Suprapubic skin (tissue), 4 donors: Measurements from ENCODE around the gene TRIM71. TPM values are rescaled to one million over a fixed set of nuclear protein-coding genes. Genes with fewer than 3 reads are reported as not detected.
"Not testable (repeated sequence)": the region's sequence is repeated elsewhere in the genome, so short reads cannot be mapped to it uniquely, and the experiment has no call there.

Experiments used
- DNase-seq, 2 donors: peaks; one replicate each; pipeline ENCODE4 v3.0.0-alpha.2; 2019; ENCODE audit warnings: low spot score in 2 of 2
- H3K27ac ChIP-seq: fragments of 200-600 bp; sonication (generic); one replicate; pipeline ENCODE4 v1.5.1; 2019
- H3K27me3 ChIP-seq: fragments of 200-600 bp; sonication (generic); one replicate; pipeline ENCODE4 v1.5.1; 2019
- H3K36me3 ChIP-seq: fragments of 200-600 bp; sonication (generic); one replicate; pipeline ENCODE4 v1.5.1; 2019
- H3K4me1 ChIP-seq: fragments of 200-600 bp; sonication (generic); one replicate; pipeline ENCODE4 v1.5.1; 2019
- H3K4me3 ChIP-seq: fragments of 200-600 bp; sonication (generic); one replicate; pipeline ENCODE4 v1.5.1; 2019; ENCODE audit warnings: mild to moderate bottlenecking
- H3K9me3 ChIP-seq: fragments of 200-600 bp; sonication (generic); one replicate; pipeline ENCODE4 v1.5.1; 2019
- CTCF ChIP-seq, 2 donors: fragments of 200-600 bp in 1 of 2; fragments of 450-650 bp in 1 of 2; sonication (generic) in 1 of 2; IDR thresholded peaks; one replicate each; pipeline ENCODE4 v1.5.1; 2016 to 2019; ENCODE audit warnings: antibody characterized with exemption in 2 of 2, mild to moderate bottlenecking in 1 of 2, moderate library complexity in 1 of 2
- EP300 ChIP-seq: sonication (generic); formaldehyde crosslinking; IDR thresholded peaks from one replicate; pipeline ENCODE4 v1.6.1; 2017; ENCODE audit warnings: antibody characterized with exemption
- POLR2A ChIP-seq, 2 donors: fragments of 450-650 bp; IDR thresholded peaks; one replicate each; pipeline ENCODE4 v1.6.1; 2017; ENCODE audit warnings: antibody characterized with exemption in 2 of 2, mild to moderate bottlenecking in 2 of 2, moderate library complexity in 2 of 2
- POLR2AphosphoS5 ChIP-seq, 3 donors: sonication (generic); formaldehyde crosslinking; IDR thresholded peaks; one replicate each; pipeline ENCODE4 v1.6.1; 2017; ENCODE audit warnings: antibody characterized with exemption in 3 of 3
- WGBS: methylation state at CpG from one replicate; pipeline ENCODE4 v1.1.5; 2018; 5-methylcytosine and 5-hydroxymethylcytosine counted together
- total RNA-seq, 4 donors: library from RNA; depleted of rRNA; stranded (reverse); fragments of >200 nt; gene quantifications; one replicate each; pipeline ENCODE4 v1.1.0, GENCODE V29; 2016

Gene TRIM71
- total RNA-seq, 4 donors from 2014 or later: not detected

GRCh38 chr3:32940726-32941125 lies 122.9 kb downstream of the TRIM71 start:
- WGBS: 91% methylated on average over 16 of the region's 16 CpGs
- TF ChIP-seq POLR2A (IDR thresholded peaks at IDR 0.05): no peak
- TF ChIP-seq EP300: no peak
- H3K4me3 ChIP-seq: no peak overlapping the region
- H3K36me3 ChIP-seq: no peaks in the 10 kb centered on the region
- no peak overlapping the region for H3K27ac ChIP-seq
- DNase-seq: no peak
- no peaks in the 10 kb centered on the region for H3K4me1 ChIP-seq
- H3K27me3 ChIP-seq: no peaks in the 10 kb centered on the region
- H3K9me3 ChIP-seq: no peaks in the 10 kb centered on the region

DNA sequence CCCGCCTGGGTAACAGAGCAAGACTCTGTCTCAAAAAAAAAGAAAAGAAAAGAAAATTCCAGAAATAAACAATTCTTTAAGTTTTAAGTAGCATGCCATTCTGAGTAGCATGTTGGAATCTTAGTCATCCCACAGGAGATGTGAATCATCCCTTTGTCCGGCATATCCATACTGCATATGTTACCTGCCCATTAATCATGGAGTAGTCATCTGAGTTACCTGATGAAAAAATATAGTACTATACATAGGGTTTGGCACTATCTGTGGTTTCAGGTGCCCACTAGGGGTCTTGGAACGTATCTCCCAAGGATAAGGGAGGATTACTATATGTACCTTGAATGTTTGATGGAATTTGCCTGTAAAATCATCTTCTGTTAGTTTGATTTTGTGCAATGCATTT lies 127.3 kb downstream of the TRIM71 start:
- H3K27ac ChIP-seq: no peak overlapping the region
- no peak overlapping the region for H3K4me3 ChIP-seq
- no peaks in the 10 kb centered on the region for H3K27me3 ChIP-seq
- no peak for TF ChIP-seq CTCF (IDR thresholded peaks at IDR 0.05)
- TF ChIP-seq EP300: no peak
- TF ChIP-seq POLR2AphosphoS5 (IDR thresholded peaks at IDR 0.05): no peak
- TF ChIP-seq POLR2A (IDR thresholded peaks at IDR 0.05): no peak
- no peaks in the 10 kb centered on the region for H3K9me3 ChIP-seq
- H3K36me3 ChIP-seq: no peaks in the 10 kb centered on the region
- DNase-seq: no peak
- H3K4me1 ChIP-seq: no peaks in the 10 kb centered on the region
- 74% methylated on average over 3 of the region's 3 CpGs for WGBS

- H3K9me3 ChIP-seq, H3K4me3 ChIP-seq, H3K27me3 ChIP-seq, DNase-seq, H3K27ac ChIP-seq, H3K4me1 ChIP-seq, H3K36me3 ChIP-seq: not testable (repeated sequence)
- WGBS: 69% methylated on average over 12 of the region's 12 CpGs
Observed at GRCh38 chr3:32945598-32945997, 127.8 kb downstream of the TRIM71 start.

DNA sequence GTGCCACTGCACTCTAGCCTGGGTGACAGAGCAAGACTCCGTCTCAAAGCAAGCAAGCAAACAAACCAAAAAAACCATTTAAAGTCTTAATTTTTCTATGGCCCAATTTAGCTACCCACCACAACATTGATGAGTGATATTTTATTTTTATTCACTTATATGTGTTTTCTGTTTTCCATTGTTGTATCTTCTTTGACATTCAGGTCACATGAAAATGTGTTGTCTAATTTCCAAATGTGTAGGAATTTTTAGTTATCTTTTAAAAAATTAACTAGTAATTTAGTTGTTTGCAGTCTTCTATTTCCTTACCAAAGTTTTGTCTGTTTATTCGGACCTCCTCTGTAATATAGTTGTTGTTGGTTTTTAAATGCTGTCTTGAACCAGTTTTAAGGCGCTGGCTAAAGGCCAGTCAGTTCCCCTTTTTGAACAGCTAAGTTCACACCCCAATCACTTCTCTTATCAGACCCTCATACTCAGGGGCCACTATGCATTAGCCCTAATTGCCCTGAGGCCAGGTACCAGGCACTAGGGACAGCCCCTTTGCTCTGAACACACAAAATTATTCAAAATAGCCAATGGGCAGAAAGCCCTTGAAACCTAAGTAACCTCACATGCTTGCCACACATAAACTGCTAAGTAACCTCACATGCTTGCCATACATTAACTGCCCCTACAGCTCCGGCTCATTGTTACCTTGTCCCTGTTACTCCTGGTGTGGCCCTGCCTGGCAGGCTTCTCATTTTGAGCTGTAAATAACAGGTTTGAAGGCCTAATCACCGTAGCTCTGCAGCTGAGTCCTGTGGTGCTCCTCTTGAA lies 129.4 kb downstream of the TRIM71 start:
- TF ChIP-seq EP300 (no peak), POLR2A (IDR thresholded peaks at IDR 0.05) (no peak), CTCF (IDR thresholded peaks at IDR 0.05) (no peak), POLR2AphosphoS5 (IDR thresholded peaks at IDR 0.05) (no peak)
- WGBS: 76% methylated on average over 5 of the region's 5 CpGs
- no peaks in the 10 kb centered on the region for H3K9me3 ChIP-seq
- no peaks in the 10 kb centered on the region for H3K4me1 ChIP-seq
- H3K36me3 ChIP-seq: no peaks in the 10 kb centered on the region
- no peak overlapping the region for H3K4me3 ChIP-seq
- no peaks in the 10 kb centered on the region for H3K27me3 ChIP-seq
- no peak for DNase-seq
- H3K27ac ChIP-seq: no peak overlapping the region

Other genes with a start within 250 kb of the TRIM71 start
- 10 to 100 TPM; 63.7 to 86.0 (median 69.7) TPM for gene DYNC1LI1, start 247.1 kb upstream of the TRIM71 start, total RNA-seq
- gene CNOT10, start 132.8 kb upstream of the TRIM71 start, total RNA-seq: 10 to 100 TPM; 22.9 to 49.2 (median 28.4) TPM
- gene CCR4, start 133.6 kb downstream of the TRIM71 start, total RNA-seq: under 1 TPM in 3 of 4 donors, not detected in 1; 0.29 to 0.42 (median 0.34) TPM